HG02642 (cell line): ENCODE data around the gene MYBPH.

ENCODE experiments used
- ATAC-seq: cut with Tn5 transposase; IDR thresholded peaks from one replicate; pipeline ENCODE4 v1.9.1; 2021; ENCODE audit warnings: mild to moderate bottlenecking; ENCODE audit not compliant: unreplicated experiment, poor library complexity

The MYBPH gene

DNA sequence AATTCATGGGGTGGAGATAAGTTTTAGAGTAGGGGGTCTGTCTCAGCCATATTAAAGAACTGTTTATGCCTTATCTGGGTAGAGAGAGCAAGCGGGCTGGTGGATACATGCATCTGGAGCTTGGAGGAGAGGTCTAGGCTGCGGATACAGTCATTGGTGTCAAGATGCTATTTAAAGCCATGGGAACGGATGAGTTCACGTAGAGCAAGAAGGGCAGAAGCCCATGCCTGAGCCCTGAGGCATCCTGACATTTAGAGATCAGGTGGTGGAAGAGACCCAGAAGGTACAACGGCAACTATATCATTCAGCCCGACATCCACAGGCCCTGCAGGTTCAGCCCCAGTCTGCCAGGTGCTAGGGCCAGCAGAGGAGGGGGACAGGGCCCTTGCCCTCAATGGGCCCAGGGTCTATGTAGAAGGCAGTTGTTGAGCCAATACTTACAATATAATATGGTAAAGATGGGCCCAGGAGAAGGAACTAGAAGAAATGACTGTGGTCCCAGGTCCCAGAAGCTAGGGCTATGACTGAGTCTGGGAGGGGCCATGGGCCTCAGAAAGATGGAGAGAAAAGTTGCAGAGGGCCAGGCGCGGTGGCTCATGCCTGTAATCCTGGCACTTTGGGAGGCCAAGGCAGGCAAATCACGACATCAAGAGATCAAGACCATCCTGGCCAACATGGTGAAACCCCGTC, 26.0 kb upstream of the MYBPH start:
- ATAC-seq = no peak

DNA sequence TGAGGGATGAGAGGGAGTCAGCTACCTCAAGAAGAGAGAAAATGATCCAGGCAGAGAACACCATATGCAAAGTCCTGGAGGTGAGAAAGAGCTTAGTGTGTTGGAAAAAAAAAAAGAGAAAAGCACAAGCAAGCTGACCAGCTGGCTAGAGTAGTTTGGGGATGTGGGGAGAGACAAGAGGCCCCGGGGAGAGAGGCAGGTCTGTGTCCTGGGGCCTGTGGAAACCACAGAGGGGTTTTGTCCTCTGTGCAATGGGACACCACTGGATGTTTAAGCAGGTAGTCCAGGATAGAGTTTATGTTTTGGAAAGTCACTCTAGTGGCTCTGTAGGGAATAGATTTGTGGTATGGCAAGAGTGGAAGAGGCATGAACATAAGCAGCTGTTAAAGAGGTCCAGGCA, 25.3 kb upstream of the MYBPH start:
- no peak for ATAC-seq

DNA sequence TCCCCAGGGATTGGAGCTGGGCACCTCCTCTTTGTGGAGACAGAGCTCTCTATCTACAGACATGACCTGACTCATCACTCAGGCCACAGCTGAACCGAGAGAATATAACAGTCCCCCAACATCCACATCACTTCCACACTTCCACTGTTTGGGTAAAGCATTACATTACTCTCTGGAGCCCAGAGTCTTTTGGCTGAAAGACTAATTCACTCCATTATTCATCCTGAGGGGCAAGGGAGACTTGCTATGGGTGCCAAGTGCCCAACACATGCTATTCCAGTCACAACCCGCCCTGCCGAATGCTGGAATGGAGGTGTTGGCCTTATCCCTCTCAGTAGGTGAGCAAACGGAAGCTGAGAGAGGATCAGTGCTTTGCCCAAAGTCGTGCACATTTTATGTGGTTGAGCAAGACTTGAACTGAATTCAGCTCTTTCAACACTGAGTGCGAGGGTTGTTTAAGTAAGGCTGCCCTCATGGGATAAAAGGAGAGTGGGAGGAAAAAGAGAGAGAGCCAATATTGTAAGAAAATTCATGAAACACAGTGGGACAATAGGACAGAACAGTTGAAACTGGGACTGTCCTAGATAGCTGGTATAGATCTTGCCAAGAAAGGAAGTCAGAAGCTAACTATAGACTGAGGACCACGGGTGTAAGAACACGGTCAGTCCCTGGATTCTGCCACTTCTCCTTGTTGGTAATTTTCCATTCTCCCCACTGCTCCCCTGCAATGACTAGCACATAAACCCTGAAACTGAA, 24.4 kb upstream of the MYBPH start:
- no peak for ATAC-seq

DNA sequence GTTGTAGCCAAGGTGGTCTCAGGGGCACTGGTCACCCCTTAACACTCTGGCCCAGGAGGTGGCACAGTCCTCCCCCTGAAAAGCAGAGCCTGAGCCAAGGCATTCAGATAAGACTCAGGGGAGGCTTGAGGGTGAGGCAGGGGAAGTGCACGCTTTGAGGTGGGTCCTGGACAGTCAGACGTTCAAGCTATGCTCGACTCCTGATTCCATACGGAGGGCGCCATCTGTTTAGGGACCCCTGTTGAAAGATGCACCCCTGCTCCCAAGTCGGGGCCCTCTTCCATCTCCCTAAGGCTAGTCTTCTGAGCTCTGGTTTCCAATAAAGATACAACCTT, 23.8 kb upstream of the MYBPH start:
- ATAC-seq = no peak

DNA sequence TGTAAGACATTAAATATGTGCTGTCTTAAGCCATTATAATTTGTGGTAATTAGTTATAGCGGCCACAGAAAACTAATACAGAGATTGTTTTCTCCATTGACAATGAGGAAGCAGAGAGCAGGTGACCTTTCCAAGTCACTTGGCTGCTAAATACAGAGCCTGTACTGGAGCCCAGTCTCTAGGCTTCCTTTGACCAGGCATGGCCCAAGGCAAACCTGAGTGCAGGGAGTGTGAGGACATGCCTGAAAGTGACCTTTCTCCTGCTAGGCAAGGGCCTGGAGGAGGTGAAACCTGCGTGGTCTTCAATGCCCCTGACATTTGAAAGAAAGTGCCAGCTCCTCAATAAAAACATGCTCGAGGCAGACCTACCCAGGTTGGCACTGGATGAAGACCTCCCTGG, 23.4 kb upstream of the MYBPH start:
- ATAC-seq = no peak

DNA sequence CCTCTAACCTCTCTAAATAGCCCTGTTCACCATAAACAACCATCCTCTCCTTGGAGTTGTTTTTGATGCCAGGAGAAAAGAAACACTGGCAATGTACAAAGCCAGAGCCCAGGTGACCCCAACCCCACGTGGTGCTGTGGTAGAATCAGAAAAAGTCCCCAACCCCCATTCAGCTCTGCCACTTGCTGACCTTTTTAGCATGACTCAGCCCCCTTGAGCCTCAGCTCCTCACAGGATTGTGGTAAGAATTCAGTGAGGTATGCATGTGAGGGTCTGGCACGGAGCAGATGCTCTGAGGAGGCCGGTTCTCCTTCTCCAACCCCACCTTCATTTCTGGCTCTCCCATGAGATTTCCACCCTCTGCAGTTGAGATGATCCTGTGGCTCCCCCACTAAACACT, 22.0 kb upstream of the MYBPH start:
- ATAC-seq = no peak

DNA sequence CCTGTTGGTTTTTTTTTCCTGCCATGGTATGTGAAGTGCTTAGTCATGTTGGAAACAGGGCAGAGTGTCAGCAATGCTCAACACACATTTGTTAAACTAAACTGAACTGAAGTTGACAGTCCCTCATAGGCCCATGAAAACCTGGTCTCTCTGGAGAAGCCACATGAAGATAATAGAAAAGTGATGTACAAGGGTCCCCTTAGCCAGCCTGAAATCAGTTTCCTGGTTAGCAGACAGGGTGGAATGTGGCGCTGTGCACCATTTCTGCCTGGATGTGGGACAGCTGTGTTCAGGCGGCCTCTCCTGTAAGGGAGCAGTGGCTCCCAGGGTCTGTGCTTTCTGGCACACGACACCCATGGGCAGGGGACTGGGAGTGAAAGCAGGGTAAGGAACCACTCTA, 20.7 kb upstream of the MYBPH start:
- ATAC-seq = no peak

DNA sequence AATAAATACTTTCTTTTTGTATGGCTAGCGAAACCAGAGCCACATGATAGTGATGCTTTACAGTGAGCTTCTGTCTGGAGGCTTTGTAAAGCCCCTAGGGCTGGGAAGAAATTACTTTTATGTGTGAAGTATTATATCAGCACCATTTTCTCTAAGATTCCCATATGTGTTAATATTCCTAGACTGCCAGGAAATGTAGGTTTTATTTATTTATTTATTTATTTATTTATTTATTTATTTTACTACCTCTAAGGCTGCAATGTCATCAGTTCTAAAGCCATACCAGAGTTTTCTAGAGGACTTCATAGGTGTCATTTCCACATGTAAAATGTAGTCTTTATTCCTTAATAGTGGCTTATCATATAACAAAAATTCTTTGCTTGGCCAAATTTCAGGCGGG, 15.3 kb upstream of the MYBPH start:
- ATAC-seq = no peak

DNA sequence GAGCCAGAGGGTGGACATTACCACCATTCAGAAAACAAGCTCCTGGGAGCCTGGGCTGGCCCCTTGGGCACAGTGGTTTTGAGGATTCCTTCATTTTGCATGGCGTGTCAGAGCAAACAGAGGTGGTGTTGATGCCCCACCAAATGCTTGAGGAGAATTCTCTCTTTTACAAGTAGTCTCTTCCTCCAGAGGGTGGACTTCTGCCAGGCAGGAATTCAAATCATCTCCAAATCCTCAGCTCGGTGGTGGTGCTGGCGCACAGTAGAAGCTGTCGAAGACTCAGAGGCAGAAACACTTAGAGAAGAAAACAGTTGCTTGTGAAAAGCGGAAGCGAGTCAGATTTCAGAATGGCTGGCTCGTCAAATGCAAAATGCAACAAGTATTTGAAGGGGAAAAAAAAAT, 14.3 kb upstream of the MYBPH start:
- no peak for ATAC-seq

DNA sequence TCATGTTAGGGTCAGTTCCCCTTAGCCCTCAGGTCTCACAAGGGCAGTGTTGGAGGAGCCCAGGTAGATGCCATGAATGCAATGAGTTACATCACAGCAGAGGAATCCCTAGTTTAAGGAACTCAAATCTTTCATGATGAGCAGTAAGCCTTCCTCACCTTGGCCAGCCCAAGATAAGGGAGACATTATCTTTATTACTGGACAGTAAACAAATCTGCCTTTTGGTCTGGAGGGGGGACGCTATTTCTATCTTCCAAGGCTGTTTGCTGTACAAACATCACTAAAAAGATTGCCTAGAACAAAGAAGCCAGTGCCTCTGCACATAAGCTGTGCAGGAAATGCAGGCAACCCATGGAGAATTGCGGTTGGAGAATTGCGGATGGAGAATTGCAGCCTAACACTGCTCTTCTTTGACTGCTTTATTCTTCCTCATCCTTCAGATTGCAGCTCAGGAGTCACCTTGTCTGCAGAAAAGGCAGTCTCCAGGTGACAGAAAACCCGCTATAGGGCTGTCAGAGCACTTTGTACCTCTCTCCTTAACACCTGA, 13.1 kb upstream of the MYBPH start:
- ATAC-seq = no peak

DNA sequence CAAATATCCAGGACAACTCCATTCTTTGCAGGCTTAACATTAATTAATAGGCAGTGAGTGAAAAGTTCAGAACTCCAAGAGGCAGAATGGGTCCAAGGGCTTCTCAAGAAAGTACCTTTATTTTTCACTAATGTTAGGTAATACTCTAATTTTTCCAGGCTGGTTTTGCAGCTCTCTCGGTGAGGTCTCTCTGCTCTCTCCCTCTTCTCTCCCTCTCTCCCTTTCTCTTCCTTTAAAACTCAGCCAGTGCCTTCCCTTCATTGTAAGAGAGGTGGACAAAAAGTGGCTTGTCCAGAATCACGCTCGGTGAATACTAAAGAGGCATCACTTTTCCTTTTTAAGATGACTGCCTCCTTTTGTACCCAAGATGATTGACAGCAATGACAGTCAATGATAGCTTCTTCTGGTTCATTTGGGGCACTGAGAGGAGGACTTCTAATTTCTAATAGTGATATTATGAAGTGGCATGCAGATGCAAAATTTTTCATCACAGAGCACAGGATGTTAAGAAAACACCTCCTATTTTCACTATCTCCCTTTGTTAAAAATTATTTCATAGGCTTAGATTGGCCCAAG, 12.2 kb upstream of the MYBPH start:
- ATAC-seq = no peak

DNA sequence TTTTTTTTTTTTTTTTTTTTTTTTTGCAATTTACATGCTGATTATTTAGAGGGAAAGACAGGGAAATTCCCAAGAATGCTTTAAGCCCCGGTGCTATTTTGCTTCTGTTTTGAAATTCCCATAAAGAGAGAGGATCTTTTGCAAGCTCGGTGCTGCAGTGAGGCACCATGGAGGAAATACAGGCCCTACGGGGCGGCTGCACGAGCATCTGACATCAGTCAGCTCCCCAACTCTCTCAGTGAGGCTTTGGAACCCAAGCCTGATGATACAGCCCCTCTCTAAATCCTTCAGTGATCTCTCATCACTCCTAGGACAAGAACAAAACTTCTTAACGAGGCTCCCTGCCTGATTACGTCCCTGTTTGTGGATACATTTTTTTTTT, 11.7 kb upstream of the MYBPH start:
- no peak for ATAC-seq

DNA sequence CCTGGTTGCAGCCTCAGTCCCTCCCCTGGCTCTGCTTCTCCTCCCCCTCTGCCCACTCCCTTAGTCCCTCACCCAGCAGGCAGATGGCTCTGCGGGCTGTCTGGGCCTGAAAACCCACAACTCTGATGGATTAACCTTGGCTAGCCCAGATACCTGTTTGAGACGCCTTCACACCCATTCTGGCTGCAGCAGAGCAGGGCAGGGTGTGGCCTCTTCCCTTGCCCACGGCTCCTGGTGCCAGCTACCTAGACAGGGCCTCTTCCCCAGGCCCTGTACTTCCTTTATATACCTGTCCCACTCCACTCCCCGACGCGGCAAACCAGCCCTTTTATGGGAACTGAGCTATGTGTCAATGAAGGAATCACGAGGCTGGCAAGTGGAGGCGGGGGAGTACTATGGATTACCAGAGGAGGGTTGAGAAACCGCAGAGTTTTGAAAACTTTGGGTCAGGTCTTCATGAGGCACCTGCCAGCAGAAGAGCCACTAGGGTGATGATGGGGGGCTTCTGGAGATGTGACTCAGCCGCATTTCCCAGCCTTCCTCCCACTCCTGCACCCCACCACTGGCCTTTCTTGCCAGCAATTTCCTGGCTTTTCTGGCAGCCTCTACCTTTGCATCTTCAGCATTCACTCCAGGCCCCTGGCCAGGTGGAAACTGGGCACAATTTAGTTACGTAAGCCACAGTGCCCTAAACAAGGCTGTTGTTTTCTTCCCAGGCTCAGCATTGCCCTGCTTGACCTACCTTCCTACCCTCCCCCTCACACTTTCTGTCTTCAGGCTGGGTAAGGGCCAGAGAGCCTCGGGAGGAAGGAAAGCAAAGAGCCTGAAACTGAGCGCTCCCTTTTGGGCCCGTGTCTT, 11.0 kb upstream of the MYBPH start, which contains the start of gene CHI3L1:
Gene CHI3L1, minus strand, starts transcription at position 259 of the 858 bp plus-strand sequence. Its CDS starts 81 bp downstream, at position 178.
- no peak for ATAC-seq

DNA sequence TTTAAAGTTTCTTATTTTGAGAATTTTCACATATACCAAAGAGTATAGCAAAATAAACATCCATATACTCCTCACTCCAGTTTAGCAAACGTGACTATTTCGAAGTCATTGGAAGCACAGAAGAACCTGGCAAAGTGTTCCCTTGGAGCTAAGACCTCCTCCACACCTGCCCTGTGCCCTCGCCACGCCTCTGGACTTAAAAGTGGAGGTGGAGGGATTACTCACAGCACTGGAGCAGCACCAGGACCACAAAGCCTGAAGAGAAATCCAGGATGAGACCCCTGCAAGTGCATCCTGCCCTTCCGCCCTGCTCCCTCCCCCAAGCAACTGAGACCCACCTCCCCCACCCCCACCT, 10.4 kb upstream of the MYBPH start:
- no peak for ATAC-seq

DNA sequence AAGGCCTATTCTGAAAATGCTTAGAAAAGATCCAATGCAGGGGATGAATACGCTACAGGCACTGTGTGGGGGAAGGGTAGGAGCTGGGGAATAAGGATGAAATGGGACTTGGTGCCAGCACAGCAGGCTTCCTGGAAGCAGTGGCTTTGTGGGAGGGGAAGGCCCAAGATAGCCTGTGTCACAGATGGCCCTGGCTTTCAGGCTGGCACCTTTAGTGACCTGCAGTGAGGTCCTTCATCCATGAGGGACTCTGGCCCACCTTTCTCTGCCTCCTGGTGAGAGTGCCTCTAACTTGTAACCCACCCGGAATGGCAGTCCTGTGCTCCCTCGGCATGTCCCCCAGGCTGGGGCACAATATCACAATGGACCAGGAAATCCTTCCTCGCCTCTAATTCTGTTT, 10.0 kb upstream of the MYBPH start:
- no peak for ATAC-seq

DNA sequence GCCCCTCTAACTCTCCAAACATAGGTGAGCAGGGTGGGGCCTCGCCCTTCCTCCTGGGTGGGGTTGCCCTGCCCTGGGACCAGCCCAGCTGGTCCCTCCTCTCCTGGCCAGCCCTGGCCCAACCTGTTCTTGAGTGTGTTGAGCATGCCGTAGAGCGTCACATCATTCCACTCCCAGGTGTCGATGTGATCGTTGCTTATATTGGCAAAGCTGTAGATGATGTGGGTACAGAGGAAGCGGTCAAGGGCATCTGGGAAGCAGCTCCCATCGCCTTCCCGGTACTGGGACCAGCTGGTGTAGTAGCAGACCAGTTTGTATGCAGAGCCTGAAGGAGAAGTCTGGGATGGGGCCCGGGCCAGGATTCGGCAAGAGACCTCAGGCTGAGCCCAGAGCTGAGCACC, 9.4 kb upstream of the MYBPH start:
- ATAC-seq = no peak

DNA sequence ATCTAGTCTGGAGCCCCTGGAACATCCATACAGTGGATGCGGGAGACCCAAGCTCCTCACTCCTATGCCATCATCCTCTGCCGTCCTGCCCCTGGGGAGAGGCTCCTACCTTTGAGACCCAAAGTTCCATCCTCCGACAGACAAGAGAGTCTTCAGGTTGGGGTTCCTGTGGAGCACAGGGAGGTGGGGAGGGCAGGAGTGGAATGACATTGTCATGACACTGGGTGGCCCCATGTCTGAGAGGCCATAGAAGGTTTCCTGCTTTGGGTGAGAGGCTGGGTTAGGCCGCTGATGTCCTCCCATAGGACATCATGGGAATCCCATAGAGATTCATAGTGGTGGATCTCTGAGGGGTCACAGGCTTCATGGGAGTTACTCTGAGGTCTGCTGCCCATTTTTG, 8.8 kb upstream of the MYBPH start:
- ATAC-seq = no peak

DNA sequence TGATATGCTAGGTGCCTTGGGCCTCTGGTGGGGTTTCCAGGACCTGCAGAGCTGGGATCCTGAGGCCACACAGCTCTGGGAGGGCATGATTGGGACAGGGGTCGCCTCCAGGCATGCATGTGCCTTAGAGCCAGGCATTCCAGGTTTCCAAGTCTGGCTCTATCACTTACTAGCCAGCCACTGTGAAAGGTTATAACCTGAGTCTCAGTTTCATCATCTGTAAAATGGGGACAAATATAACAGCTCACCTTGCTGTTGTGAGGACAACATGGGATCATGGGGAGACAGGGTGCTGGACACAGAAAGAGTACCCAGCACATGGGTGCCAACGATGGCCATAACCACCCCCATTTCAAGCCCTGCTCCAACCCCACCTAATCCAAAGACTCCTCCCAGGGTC, 8.2 kb upstream of the MYBPH start:
- no peak for ATAC-seq

DNA sequence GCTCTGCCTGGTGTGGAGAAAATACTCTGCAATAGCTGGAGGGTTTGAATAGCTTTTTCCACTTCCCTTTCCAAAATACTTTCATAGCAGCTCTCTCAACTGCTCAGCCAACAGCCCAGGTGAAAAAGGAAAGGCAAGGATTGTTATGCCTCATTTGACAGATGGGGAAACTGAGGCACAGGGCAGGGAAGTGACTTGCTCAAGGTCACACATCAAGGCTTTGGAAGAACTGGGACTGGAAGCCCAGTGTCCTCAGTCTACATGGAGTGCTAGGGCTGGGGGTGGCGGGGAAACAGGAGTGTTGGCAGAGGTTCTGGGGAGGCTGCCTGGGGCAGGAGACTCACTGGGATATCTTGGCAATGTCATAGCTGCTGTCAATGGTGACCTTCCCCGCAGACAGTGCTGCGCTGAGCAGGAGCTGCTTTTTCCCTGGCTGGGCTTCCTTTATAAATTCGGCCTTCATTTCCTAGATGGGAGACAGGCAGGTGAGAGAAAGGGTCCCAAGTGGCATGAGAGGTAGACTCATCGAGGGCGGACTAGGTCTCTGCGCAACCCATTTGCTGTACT, 6.8 kb upstream of the MYBPH start:
- no peak for ATAC-seq

DNA sequence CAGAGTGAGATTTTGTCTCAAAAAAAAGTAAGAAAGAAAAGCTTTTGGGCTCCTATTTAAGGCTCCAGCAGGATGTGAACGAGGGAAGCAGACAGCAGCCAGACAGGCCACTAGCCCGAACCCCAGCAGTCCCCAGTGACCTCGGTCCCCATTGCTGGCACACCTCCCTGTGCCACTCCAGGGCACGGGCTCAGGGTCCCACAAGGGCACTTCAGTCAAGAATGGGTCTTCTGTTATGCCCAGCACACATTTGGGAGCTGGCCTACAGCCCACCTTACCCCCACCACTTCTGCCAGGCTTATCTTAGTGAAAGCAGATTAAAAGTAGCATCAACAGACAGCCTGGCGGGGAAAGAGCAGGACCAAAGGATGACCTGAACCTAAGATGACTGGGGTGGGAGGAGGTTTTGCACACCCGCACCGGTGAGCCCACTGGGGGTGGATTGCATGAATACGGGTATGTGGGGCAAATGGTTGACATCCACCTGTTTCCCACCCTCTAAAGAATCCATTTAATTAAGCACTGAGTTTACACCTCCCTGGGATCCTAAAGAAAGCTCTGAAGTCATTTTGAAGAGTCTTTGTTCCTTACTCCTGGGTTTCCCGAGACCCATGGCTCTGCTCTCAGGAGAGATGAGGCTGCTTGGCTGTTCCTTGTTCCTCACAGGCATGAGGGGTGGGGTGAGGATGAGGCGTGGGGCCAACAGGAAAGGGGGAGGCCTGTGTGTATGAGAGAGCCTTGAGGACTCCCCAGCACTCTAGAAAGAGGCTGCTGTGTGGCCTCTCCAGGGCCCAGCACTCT, 6.2 kb upstream of the MYBPH start:
- ATAC-seq = no peak
